GM12875 (cell line): ENCODE results near the gene SLC25A38.
A peak's percentile ranks its signal among the peaks of the same experiment; 100 is the strongest.

Source experiments
- H3K4me3 ChIP-seq: one replicate; pipeline ENCODE4 v1.5.1; 2011; ENCODE audit warnings: low read depth, low read length, control low read depth
- TF ChIP-seq, protein P1 (sequence below): IDR thresholded peaks from 2 replicates; pipeline ENCODE4 v1.5.1; 2011; ENCODE audit warnings: low read depth, mild to moderate bottlenecking, control low read depth, inconsistent platforms, low read length, moderate library complexity, borderline replicate concordance; ENCODE audit not compliant: insufficient read depth

Gene SLC25A38, protein sequence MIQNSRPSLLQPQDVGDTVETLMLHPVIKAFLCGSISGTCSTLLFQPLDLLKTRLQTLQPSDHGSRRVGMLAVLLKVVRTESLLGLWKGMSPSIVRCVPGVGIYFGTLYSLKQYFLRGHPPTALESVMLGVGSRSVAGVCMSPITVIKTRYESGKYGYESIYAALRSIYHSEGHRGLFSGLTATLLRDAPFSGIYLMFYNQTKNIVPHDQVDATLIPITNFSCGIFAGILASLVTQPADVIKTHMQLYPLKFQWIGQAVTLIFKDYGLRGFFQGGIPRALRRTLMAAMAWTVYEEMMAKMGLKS

DNA sequence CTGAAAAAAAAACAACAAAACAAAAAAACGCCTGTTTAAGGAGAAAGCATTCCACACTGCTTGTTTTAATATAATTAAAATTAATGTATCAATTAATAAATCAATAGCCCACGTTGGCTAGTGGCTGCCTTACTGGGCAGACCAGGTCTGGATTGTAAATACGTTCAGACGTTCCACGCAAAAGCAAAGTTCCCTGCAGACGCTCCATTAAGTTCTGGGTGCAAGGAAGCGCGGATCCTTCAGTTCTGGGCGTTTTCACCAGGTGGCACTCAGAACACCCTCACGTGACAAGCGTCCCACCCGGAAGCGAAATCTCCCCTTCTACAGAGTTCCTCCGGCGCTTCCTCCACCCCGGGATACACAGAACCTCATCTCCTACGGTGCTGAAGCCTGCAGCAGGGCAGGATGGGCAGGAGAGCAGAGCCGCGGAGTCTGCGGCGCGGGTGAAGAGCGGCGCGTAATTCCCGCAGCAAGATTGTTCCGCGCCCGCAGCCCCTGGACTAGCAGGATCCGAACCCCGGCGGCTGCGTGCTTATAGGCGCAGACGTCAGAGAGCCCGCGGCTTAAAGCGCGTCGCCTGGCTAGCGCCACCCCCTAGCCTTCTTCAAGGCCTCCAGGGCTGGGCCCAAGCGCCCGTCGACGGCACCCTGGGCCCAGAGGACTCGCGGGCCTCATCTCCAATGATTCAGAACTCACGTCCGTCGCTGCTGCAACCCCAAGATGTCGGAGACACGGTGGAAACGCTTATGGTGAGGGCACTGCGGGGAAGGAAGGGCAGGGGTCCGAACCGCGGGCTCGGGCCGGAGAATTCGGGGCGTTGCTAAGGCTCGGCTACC lies at the start of gene SLC25A38:
SLC25A38 (plus strand) TSS at position 326 of the 836 bp plus-strand sequence; CDS start at position 681, 355 bp downstream.
- peak within 1 kb of the TSS; percentile 93 for H3K4me3 ChIP-seq
- TF ChIP-seq, protein P1, sequence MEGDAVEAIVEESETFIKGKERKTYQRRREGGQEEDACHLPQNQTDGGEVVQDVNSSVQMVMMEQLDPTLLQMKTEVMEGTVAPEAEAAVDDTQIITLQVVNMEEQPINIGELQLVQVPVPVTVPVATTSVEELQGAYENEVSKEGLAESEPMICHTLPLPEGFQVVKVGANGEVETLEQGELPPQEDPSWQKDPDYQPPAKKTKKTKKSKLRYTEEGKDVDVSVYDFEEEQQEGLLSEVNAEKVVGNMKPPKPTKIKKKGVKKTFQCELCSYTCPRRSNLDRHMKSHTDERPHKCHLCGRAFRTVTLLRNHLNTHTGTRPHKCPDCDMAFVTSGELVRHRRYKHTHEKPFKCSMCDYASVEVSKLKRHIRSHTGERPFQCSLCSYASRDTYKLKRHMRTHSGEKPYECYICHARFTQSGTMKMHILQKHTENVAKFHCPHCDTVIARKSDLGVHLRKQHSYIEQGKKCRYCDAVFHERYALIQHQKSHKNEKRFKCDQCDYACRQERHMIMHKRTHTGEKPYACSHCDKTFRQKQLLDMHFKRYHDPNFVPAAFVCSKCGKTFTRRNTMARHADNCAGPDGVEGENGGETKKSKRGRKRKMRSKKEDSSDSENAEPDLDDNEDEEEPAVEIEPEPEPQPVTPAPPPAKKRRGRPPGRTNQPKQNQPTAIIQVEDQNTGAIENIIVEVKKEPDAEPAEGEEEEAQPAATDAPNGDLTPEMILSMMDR = peak; percentile 42; the same call in 1 of the 2 replicates

DNA sequence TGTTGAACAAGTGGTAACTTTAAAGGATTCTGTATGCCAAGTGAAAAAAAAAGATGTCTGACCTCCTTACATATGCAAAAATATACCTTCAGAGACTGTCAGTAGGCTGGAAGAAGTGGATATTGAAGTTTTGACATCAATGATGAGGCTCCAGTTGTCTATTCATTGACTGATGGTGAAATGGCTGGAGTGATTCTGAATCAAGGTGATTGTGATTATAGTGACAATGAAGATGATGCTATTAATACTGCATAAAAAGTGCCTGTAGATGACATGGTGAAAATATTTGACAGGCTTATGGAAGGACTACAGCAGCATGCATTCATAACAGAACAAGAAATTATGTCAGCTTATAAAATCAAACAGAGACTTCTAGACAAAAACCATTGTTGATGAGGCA lies 49.6 kb upstream of the SLC25A38 start:
- TF ChIP-seq, protein P1 = no peak

DNA sequence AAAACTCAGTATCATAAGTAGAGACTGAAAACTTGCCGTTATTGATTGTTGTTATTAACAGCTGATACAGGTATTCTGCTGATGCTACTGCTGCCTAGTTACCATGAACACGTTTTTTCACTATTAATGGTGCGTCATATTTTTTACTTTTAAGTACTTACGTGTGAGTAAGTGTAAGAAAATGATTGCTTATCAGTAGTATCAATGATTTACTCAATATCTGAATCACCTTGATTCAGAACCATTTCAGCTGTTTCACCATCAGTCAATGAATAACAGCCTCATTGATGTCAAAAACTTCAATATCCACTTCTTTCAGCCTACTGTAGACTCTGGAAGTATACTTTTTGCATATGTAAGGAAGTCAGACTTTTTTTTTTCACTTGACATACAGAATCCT lies 49.0 kb upstream of the SLC25A38 start:
- TF ChIP-seq, protein P1 = no peak
- H3K4me3 ChIP-seq = no peak overlapping the region

More for the DNA sequence above, 49.6 kb upstream of the SLC25A38 start:
- H3K4me3 ChIP-seq = no peak overlapping the region

DNA sequence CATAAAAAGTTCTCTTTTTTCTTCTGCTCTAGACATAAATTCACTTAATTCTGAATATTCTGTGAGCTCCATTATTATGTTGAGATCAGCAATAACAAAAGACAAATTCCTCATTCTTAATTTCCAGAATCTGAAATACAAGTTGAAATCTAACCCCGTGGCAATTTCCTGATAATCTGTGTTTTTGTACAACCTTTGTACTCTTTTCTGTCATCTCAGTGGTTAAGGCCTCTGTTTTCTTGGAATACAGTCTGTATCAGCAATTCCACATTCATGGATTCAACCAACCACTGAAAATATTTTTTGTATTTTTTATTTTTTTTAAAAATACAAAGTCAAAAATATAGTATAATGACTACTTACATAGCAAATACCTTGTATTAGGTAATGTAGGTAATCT lies 45.0 kb upstream of the SLC25A38 start:
- TF ChIP-seq, protein P1 = no peak
- no peak overlapping the region for H3K4me3 ChIP-seq

DNA sequence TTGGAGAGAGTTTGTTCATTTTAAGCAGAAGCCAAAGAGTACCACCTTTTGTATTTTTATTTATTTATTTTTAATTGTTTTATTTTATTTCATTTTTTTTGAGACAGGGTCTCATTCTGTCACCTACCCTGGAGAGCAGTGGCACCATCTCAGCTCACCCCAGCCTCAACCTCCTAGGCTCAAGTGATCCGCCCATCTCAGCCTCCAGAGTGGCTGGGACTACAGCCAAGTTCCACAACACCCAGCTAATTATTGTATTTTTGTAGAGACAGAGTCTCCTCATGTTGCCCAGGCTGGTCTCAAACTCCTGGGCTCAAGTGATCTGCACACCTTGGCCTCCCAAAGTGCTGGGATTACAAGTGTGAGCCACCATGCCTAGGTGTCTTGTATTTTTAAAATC lies 44.1 kb upstream of the SLC25A38 start:
- H3K4me3 ChIP-seq = no peak overlapping the region
- TF ChIP-seq, protein P1 = no peak

DNA sequence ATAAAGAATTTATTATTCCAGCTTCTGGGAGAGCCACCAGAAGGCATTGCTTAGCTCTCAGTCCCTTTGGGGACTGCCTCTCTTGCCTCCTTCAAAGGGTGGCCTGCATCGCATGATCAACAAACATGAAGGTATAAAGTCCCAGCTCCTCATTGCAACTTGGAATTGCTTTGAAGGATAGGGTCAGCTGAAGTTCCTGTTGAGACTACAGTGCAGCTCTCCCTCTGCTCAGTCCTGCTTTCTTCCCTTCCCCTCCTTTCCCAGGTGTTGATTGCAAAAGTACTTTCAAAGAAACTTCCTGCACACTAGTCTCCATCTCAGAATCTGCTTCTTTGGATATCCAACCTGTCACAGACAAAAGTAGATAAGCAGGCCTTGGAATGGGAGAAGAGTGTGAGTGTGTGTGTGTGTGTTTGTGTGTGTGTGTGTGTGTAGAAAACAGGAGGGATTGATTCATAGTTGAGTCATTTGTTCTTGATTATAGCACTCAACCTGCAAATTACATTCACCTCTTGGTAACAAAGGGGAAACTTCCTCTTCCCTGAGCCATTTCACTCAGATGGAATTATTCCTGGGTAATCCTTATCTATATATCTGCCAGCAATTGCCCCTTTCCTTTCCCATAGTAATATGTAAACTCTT lies 40.0 kb upstream of the SLC25A38 start:
- TF ChIP-seq, protein P1 = no peak
- H3K4me3 ChIP-seq = no peak overlapping the region

DNA sequence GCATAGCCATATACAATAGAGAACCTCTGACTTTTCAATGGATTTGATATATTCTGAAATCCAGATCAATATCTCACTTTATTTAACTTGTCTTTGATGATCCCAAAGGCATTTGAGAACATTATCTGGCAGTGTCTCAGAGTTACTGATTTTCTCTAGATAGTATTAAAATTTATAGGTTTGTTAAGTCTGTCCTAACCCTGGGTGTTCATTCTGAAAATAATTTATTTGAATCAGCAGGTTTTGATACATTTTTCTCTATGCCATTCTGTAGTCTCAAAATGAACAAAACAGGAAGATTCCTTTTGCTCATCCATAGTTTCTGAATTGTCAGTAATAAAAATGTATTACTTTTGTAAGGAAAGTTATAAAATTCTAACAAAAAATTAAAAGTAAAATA lies 39.4 kb upstream of the SLC25A38 start:
- TF ChIP-seq, protein P1 = no peak
- H3K4me3 ChIP-seq = no peak overlapping the region
